Osteoblast (primary cell): ENCODE results near the gene PCSK5. TPM values are rescaled to one million over a fixed set of nuclear protein-coding genes. Genes with fewer than 3 reads are reported as not detected.

ENCODE experiments used
- DNase-seq: peaks from one replicate; pipeline ENCODE4 v3.0.0; 2011; ENCODE audit warnings: low spot score, mixed read lengths; ENCODE audit not compliant: insufficient read length; ENCODE audit errors: missing footprints
- H2AFZ ChIP-seq: 2 replicates; pipeline ENCODE4 v1.6.0; 2011; ENCODE audit warnings: mild to moderate bottlenecking, low read length
- H3K27ac ChIP-seq: 2 replicates; pipeline ENCODE4 v1.5.1; 2011; ENCODE audit warnings: mild to moderate bottlenecking, low read depth, low read length, moderate library complexity
- H3K27me3 ChIP-seq: 2 replicates; pipeline ENCODE4 v1.6.0; 2012; ENCODE audit warnings: mild to moderate bottlenecking, control low read depth, inconsistent platforms, low read length, moderate library complexity; ENCODE audit not compliant: insufficient read depth
- H3K36me3 ChIP-seq: 2 replicates; pipeline ENCODE4 v1.5.1; 2011; ENCODE audit warnings: mild to moderate bottlenecking, low read length, control low read depth, moderate library complexity; ENCODE audit not compliant: insufficient read depth
- H3K4me1 ChIP-seq: 2 replicates; pipeline ENCODE4 v1.5.1; 2011; ENCODE audit warnings: mild to moderate bottlenecking, low read length, control low read depth, moderate library complexity; ENCODE audit not compliant: insufficient read depth
- H3K4me2 ChIP-seq: 2 replicates; pipeline ENCODE4 v1.6.0; 2011; ENCODE audit warnings: mild to moderate bottlenecking, low read length; ENCODE audit not compliant: insufficient read depth
- H3K4me3 ChIP-seq: fragments of 200-600 bp; sonication (generic); 3 replicates; pipeline ENCODE4 v1.5.1; 2012; ENCODE audit warnings: mild to moderate bottlenecking, low read length, inconsistent platforms; ENCODE audit not compliant: insufficient read depth
- H3K79me2 ChIP-seq: 2 replicates; pipeline ENCODE4 v1.6.0; 2012; ENCODE audit warnings: mild to moderate bottlenecking, low read length, control low read depth, inconsistent platforms; ENCODE audit not compliant: insufficient read depth
- H3K9me3 ChIP-seq: 2 replicates; pipeline ENCODE4 v1.5.1; 2011; ENCODE audit warnings: low read depth, low read length, control low read depth
- H4K20me1 ChIP-seq: 2 replicates; pipeline ENCODE4 v1.6.0; 2012; ENCODE audit warnings: mild to moderate bottlenecking, low read length, control low read depth; ENCODE audit not compliant: insufficient read depth
- total RNA-seq: library from RNA; depleted of rRNA; stranded (reverse); fragments of >200 nt; gene quantifications from 2 replicates; pipeline ENCODE4 v1.2.3, GENCODE V29; 2012
- TF ChIP-seq, protein P1 (sequence below): IDR thresholded peaks from 2 replicates; pipeline ENCODE4 v1.5.1; 2011; ENCODE audit warnings: mild to moderate bottlenecking, low read depth, low read length, moderate library complexity; ENCODE audit errors: extremely low read depth

PCSK5 gene
- total RNA-seq, 1 donor: 14.5 TPM

DNA sequence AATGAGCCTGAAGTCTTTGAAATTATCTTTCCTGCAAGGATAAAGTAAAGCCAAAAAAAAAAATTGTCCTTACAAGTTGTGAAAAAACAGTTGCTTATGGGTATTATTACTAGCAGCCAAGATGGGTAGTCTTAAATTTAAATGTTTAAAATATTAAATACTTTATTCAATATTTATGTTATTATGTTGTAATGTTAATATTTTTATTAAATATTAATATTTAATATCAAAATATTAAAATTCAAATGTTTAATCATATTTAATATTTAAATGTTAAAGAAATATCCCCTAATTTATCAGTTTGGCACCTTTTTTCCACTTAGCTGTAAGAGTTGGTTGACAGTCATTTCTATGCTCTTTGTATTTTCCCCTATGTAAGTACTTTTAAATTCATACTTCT lies 86.1 kb downstream of the PCSK5 start:
- no peak for DNase-seq
- H3K27me3 ChIP-seq: no peaks in the 10 kb centered on the region
- H3K79me2 ChIP-seq: no peaks in the 10 kb centered on the region
- H3K9me3 ChIP-seq: no peaks in the 10 kb centered on the region
- peaks cover 13% of the 10 kb centered on the region for H3K4me1 ChIP-seq
- H3K27ac ChIP-seq: no peak overlapping the region
- no peak overlapping the region for H3K4me3 ChIP-seq
- no peaks in the 10 kb centered on the region for H4K20me1 ChIP-seq
- H3K4me2 ChIP-seq: no peak overlapping the region
- TF ChIP-seq, protein P1, sequence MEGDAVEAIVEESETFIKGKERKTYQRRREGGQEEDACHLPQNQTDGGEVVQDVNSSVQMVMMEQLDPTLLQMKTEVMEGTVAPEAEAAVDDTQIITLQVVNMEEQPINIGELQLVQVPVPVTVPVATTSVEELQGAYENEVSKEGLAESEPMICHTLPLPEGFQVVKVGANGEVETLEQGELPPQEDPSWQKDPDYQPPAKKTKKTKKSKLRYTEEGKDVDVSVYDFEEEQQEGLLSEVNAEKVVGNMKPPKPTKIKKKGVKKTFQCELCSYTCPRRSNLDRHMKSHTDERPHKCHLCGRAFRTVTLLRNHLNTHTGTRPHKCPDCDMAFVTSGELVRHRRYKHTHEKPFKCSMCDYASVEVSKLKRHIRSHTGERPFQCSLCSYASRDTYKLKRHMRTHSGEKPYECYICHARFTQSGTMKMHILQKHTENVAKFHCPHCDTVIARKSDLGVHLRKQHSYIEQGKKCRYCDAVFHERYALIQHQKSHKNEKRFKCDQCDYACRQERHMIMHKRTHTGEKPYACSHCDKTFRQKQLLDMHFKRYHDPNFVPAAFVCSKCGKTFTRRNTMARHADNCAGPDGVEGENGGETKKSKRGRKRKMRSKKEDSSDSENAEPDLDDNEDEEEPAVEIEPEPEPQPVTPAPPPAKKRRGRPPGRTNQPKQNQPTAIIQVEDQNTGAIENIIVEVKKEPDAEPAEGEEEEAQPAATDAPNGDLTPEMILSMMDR: no peak
- H2AFZ ChIP-seq: no peak overlapping the region
- H3K36me3 ChIP-seq: no peaks in the 10 kb centered on the region

DNA sequence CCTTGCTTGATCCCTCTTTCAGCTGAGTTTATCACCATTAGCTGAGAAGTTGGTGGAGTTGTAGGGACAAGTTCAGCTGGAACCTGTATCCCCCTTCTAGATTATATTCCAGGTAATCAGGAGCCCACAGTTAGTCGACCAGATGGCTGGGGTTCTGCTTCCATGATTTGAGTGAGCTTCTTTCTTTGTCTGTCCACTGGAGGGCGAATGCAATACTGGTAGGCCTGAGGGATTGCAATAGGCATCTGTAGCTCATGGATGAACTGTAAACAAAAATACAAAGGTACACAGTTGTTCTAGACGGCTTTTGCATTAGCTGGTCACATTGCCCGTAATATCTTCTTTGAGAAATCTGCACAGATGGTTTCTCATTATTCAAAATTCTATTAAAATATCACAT lies 88.9 kb downstream of the PCSK5 start:
- Histone ChIP-seq H3K4me3 (no peak overlapping the region), H3K36me3 (no peaks in the 10 kb centered on the region), H4K20me1 (no peaks in the 10 kb centered on the region), H3K79me2 (no peaks in the 10 kb centered on the region), H2AFZ (no peak overlapping the region), H3K4me2 (no peak overlapping the region), H3K27ac (no peak overlapping the region), H3K9me3 (no peaks in the 10 kb centered on the region), H3K4me1 (peaks cover 4% of the 10 kb centered on the region), H3K27me3 (no peaks in the 10 kb centered on the region)
- TF ChIP-seq, protein P1: peak; percentile 42
- DNase-seq: peak; percentile 63

DNA sequence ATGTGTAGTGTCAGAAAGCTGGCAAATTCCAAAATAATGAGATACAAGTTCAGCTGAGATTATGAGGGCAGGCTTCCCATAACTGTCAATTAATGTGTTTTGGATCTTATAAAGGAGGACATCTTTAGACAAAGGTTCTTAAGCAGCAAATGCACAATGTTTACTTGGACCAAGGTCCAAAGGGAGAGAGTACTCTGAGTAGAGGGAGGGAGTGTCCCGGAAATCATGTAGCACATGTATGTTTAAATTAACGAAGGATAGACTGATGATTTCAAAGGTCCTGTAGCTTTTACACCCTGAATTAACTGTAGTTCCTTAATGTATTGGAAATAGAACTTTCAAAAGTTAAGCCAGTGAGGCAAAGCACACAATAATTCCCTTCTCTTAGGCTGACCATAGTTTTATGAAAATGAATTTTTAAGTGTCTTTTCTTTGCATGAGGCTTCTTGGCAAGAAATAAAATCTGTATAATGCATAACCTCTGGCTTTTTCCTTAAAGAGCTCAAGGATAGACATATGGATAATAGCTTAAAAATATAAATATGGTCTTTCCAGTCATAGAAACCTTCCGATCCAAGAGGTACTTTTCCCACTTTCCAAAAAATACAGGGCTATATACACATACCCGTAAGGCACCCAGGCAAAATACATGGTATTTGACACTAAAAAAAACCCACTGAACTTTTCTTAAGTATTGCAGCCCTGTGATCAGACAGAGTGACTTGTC lies 93.0 kb downstream of the PCSK5 start:
- Histone ChIP-seq H3K9me3 (no peaks in the 10 kb centered on the region), H2AFZ (no peak overlapping the region), H3K4me3 (no peak overlapping the region), H3K27me3 (no peaks in the 10 kb centered on the region), H3K4me2 (no peak overlapping the region), H3K36me3 (no peaks in the 10 kb centered on the region), H3K4me1 (no peaks in the 10 kb centered on the region), H3K27ac (no peak overlapping the region), H3K79me2 (no peaks in the 10 kb centered on the region), H4K20me1 (no peaks in the 10 kb centered on the region)
- no peak for DNase-seq
- TF ChIP-seq, protein P1: no peak

DNA sequence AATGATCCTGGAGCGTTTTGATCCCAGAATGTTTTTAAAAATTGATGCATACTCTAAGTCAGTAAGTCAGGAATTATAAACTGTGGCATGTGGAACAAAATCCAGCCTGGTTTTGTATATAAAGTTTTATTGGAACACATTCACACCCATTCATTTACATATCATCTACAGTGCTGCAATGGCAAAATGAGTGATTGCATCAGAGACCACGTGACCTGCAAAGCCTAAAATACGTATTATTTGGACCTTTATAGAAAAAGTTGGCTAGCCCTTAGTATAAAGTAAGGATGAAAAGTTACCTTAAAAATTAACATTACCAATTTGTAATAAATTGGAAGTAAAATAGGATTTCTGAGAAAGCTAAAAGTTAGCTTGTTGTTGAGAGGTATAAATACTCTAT lies 95.0 kb downstream of the PCSK5 start:
- no peaks in the 10 kb centered on the region for H3K79me2 ChIP-seq
- H4K20me1 ChIP-seq: no peaks in the 10 kb centered on the region
- H3K4me3 ChIP-seq: no peak overlapping the region
- H3K9me3 ChIP-seq: no peaks in the 10 kb centered on the region
- TF ChIP-seq, protein P1: no peak
- H3K4me2 ChIP-seq: no peak overlapping the region
- DNase-seq: no peak
- H3K27me3 ChIP-seq: no peaks in the 10 kb centered on the region
- no peak overlapping the region for H3K27ac ChIP-seq
- H2AFZ ChIP-seq: no peak overlapping the region
- H3K36me3 ChIP-seq: no peaks in the 10 kb centered on the region
- no peaks in the 10 kb centered on the region for H3K4me1 ChIP-seq
